PC-9 (cell line): ENCODE measurements around the gene LIMD2. TPM values are rescaled to one million over a fixed set of nuclear protein-coding genes. Genes with fewer than 3 reads are reported as not detected.

Source experiments
- BruUV-seq: library from RNA; stranded (reverse); fragments of 400-500 nt; replicated peaks from 2 replicates; lab custom pipeline; 2021; lab: Mats Ljungman, UMichigan
- CTCF ChIA-PET: fragments of 300-600 bp; sonication (Branson Sonifier 250); formaldehyde crosslinking; loops from one replicate; lab custom pipeline; 2022; ENCODE audit warnings: antibody characterized with exemption; lab: Charles Lee
- POLR2A ChIA-PET: fragments of 300-600 bp; sonication (Branson Sonifier 250); formaldehyde crosslinking; loops from one replicate; lab custom pipeline; 2022; ENCODE audit warnings: antibody characterized with exemption; ENCODE audit not compliant: unreplicated experiment; lab: Charles Lee
- DNase-seq, 2 experiments: peaks; one replicate each; pipeline versions ENCODE4 v3.0.0 to v3.0.0-alpha.2; 2015 to 2022; ENCODE audit warnings: mixed read lengths in 1 of 2
- H2AFZ ChIP-seq: fragments of 200-600 bp; sonication (generic); 2 replicates; pipeline ENCODE4 v1.8.1; 2017; ENCODE audit warnings: antibody characterized with exemption
- H3F3A ChIP-seq: fragments of 200-600 bp; sonication (generic); 2 replicates; pipeline ENCODE4 v1.8.1; 2017; ENCODE audit warnings: antibody characterized with exemption, mild to moderate bottlenecking, low read depth; ENCODE audit not compliant: insufficient read depth
- H3K27ac ChIP-seq: fragments of 200-600 bp; sonication (generic); 2 replicates; pipeline ENCODE4 v1.6.1; 2016; ENCODE audit warnings: mixed run types
- H3K27me3 ChIP-seq: fragments of 200-600 bp; sonication (generic); 2 replicates; pipeline ENCODE4 v1.6.1; 2016; ENCODE audit warnings: low read depth, mixed run types; ENCODE audit not compliant: insufficient read depth
- H3K36me3 ChIP-seq: fragments of 200-600 bp; sonication (generic); 2 replicates; pipeline ENCODE4 v1.6.1; 2016; ENCODE audit warnings: low read depth, mixed run types
- H3K4me1 ChIP-seq: fragments of 200-600 bp; sonication (generic); replicated peaks from 2 replicates; pipeline ENCODE4 v1.6.1; 2016; ENCODE audit warnings: mixed run types; ENCODE audit not compliant: insufficient read depth
- H3K4me2 ChIP-seq: fragments of 200-600 bp; sonication (generic); 2 replicates; pipeline ENCODE4 v1.6.1; 2017; ENCODE audit warnings: mixed run types
- H3K4me3 ChIP-seq: fragments of 200-600 bp; sonication (generic); 2 replicates; pipeline ENCODE4 v1.6.1; 2016; ENCODE audit warnings: mixed run types
- H3K79me2 ChIP-seq: fragments of 200-600 bp; sonication (generic); 2 replicates; pipeline ENCODE4 v1.6.1; 2017; ENCODE audit warnings: low read depth, mixed run types
- H3K9me2 ChIP-seq: fragments of 200-600 bp; sonication (generic); 2 replicates; pipeline ENCODE4 v1.8.1; 2017; ENCODE audit warnings: mild to moderate bottlenecking; ENCODE audit not compliant: insufficient read depth
- H3K9me3 ChIP-seq: fragments of 200-600 bp; sonication (generic); 2 replicates; pipeline ENCODE4 v1.8.1; 2016; ENCODE audit warnings: low read depth; ENCODE audit not compliant: insufficient read depth
- H4K20me1 ChIP-seq: fragments of 200-600 bp; sonication (generic); 2 replicates; pipeline ENCODE4 v1.8.1; 2017; ENCODE audit not compliant: insufficient read depth
- CTCF ChIP-seq: fragments of 200-600 bp; sonication (generic); conservative IDR thresholded peaks from 2 replicates; pipeline ENCODE4 v1.6.1; 2017; ENCODE audit warnings: mixed run types, antibody characterized with exemption, mild to moderate bottlenecking, moderate library complexity
- EZH2 ChIP-seq: fragments of 200-600 bp; sonication (generic); IDR thresholded peaks from 2 replicates; pipeline ENCODE4 v1.8.0; 2017; ENCODE audit warnings: antibody characterized with exemption, low read depth
- intact Hi-C: fragments of 100-400 bp; cut with micrococcal nuclease; formaldehyde crosslinking; loops from one replicate; pipeline ENCODE4 v1.10.0; 2022; ENCODE audit not compliant: unreplicated experiment
- total RNA-seq: library from RNA; stranded (reverse); gene quantifications from 2 replicates; pipeline ENCODE4 v1.2.3, GENCODE V29; 2021

Gene LIMD2
- total RNA-seq, 1 experiment from 2014 or later: 1.6 TPM

- TF ChIP-seq EZH2 (no peak), CTCF (no peak; the same call in 1 of the 2 replicates)
- POLR2A ChIA-PET: no interaction called here
- DNase-seq: no peak
- Histone ChIP-seq H3K4me3 (no peak overlapping the region), H3K36me3 (no peaks in the 10 kb centered on the region), H3F3A (no peaks in the 10 kb centered on the region), H3K27me3 (no peaks in the 10 kb centered on the region), H3K4me2 (no peak overlapping the region), H3K27ac (no peak overlapping the region), H3K9me3 (no peaks in the 10 kb centered on the region), H4K20me1 (no peaks in the 10 kb centered on the region), H3K4me1 (no peaks in the 10 kb centered on the region), H2AFZ (no peak overlapping the region), H3K9me2 (no peaks in the 10 kb centered on the region), H3K79me2 (no peaks in the 10 kb centered on the region)
- no TSS peak for BruUV-seq
- CTCF ChIA-PET: no interaction called here
- intact Hi-C loops: no loop called here
These were observed 7.6 kb downstream of the LIMD2 start for GRCh38 chr17:63692195-63692816.

GRCh38 chr17:63689479-63689878 is 10.4 kb downstream of the LIMD2 start:
- H3F3A ChIP-seq: no peaks in the 10 kb centered on the region
- no peak for DNase-seq
- no peaks in the 10 kb centered on the region for H3K27me3 ChIP-seq
- H3K36me3 ChIP-seq: no peaks in the 10 kb centered on the region
- no peaks in the 10 kb centered on the region for H3K4me1 ChIP-seq
- H3K79me2 ChIP-seq: no peaks in the 10 kb centered on the region
- no peaks in the 10 kb centered on the region for H3K9me3 ChIP-seq
- CTCF ChIA-PET: no interaction called here
- H3K27ac ChIP-seq: no peak overlapping the region
- H3K4me3 ChIP-seq: no peak overlapping the region
- no TSS peak for BruUV-seq
- no peaks in the 10 kb centered on the region for H3K9me2 ChIP-seq
- H3K4me2 ChIP-seq: no peak overlapping the region
- intact Hi-C loops: no loop called here
- H4K20me1 ChIP-seq: no peaks in the 10 kb centered on the region
- no peak for TF ChIP-seq EZH2
- no peak overlapping the region for H2AFZ ChIP-seq
- POLR2A ChIA-PET: no interaction called here

DNA sequence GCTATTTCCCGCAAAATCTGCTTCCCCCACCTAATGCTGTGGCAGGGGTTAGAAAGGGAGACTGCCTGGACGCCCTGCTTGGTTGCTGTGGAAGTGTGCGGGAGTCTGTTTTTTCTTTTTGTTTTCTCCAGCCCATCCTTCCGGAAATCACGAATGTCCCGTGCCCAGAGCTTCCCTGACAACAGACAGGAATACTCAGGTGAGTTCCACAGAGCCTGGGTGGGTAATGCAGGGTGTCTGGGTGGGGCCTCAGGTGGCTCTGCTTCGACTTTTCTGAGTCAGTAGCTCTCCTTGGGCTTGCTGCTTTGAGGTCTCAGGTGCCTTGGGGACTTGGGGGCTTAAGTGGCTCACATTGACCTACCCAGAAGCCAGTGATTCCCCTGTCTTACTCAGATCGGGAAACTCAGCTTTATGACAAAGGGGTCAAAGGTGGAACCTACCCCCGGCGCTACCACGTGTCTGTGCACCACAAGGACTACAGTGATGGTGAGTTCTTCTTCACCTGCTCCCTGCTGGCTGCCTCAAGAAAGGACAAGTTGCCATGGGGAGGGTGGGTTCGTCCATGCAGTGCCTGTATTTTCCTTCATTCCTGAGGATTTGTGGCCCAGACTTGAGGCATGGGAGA is 11.4 kb downstream of the LIMD2 start:
- intact Hi-C loops: no loop called here
- H4K20me1 ChIP-seq: no peaks in the 10 kb centered on the region
- ChIA-PET CTCF (no interaction called here), POLR2A (no interaction called here)
- no peaks in the 10 kb centered on the region for H3K79me2 ChIP-seq
- no peaks in the 10 kb centered on the region for H3K4me1 ChIP-seq
- TF ChIP-seq CTCF (no peak), EZH2 (no peak)
- H3K4me2 ChIP-seq: no peak overlapping the region
- H3K27ac ChIP-seq: no peak overlapping the region
- no peaks in the 10 kb centered on the region for H3K27me3 ChIP-seq
- H3K36me3 ChIP-seq: no peaks in the 10 kb centered on the region
- H3K9me2 ChIP-seq: no peaks in the 10 kb centered on the region
- no peak for DNase-seq
- no peak overlapping the region for H3K4me3 ChIP-seq
- H3K9me3 ChIP-seq: no peaks in the 10 kb centered on the region
- no peaks in the 10 kb centered on the region for H3F3A ChIP-seq
- BruUV-seq: no TSS peak
- H2AFZ ChIP-seq: no peak overlapping the region
